SJSA1 (cell line): Measurements from ENCODE around the gene COL6A3. TPM values are rescaled to one million over a fixed set of nuclear protein-coding genes. Genes with fewer than 3 reads are reported as not detected.

Source experiments
- DNase-seq, 2 experiments: peaks; one replicate each; pipeline ENCODE4 v3.0.0-alpha.2; 2015 to 2020; ENCODE audit warnings: low spot score in 2 of 2, low read depth in 1 of 2
- H3K27ac ChIP-seq: fragments of 250-450 bp; sonication (Bioruptor Pico); 2 replicates; pipeline ENCODE4 v1.5.1; 2020; ENCODE audit warnings: mild to moderate bottlenecking, moderate library complexity
- H3K27me3 ChIP-seq: fragments of 250-450 bp; sonication (Bioruptor Pico); replicated peaks from 2 replicates; pipeline ENCODE4 v1.5.1; 2020; ENCODE audit warnings: mild to moderate bottlenecking, moderate library complexity
- H3K36me3 ChIP-seq: fragments of 250-450 bp; sonication (Bioruptor Pico); 2 replicates; pipeline ENCODE4 v1.5.1; 2020; ENCODE audit warnings: mild to moderate bottlenecking
- H3K4me1 ChIP-seq: fragments of 250-450 bp; sonication (Bioruptor Pico); replicated peaks from 2 replicates; pipeline ENCODE4 v1.6.1; 2021; ENCODE audit warnings: mild to moderate bottlenecking
- H3K4me3 ChIP-seq: fragments of 250-450 bp; sonication (Bioruptor Pico); 2 replicates; pipeline ENCODE4 v1.5.1; 2020; ENCODE audit warnings: mild to moderate bottlenecking
- H3K9me3 ChIP-seq: fragments of 250-450 bp; sonication (Bioruptor Pico); replicated peaks from 2 replicates; pipeline ENCODE4 v1.5.1; 2020; ENCODE audit warnings: mild to moderate bottlenecking
- total RNA-seq: library from RNA; depleted of rRNA; stranded (reverse); fragments of >200 nt; shearing (Covaris generic); gene quantifications from 2 replicates; pipeline ENCODE4 v1.2.3, GENCODE V29; 2014

Gene COL6A3
- total RNA-seq, 1 experiment from 2014 or later: 243 TPM

DNA sequence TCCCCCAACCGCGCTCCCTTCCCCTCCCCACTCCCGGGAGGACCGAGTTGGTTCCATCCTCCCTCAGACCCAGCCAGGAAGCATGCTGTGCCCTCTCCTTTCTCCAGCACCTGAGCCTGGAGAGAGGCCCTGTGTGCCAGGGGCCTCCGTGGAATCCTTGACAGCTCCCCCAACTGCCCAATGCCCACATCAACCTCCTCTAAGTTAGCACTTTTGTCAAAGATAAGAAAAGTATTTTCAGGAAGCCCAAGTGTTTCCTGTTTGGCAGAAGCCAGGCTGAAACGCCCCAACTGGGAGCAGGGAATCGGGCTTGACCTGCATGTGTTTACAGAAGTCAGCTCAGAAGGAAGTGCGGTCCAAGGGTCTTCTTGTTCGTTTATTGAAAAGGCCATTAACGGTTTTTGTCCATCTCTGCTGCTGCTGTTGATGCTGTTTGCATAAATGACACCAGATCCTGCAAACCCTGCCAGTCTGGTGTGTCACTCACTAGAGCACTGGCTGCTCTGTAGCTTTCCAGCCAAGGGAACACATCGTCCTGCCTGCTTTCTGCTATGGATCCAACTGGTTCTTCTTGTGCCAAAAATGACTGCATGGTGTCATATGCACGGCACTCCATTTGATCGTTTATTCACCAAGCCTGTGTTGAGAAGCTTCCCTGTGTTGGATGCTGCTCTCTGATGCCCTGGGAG, 35.4 kb upstream of the COL6A3 start:
- H3K4me3 ChIP-seq: no peak overlapping the region
- DNase-seq: no peak
- H3K9me3 ChIP-seq: no peaks in the 10 kb centered on the region
- no peaks in the 10 kb centered on the region for H3K36me3 ChIP-seq
- H3K27ac ChIP-seq: no peak overlapping the region
- no peaks in the 10 kb centered on the region for H3K27me3 ChIP-seq
- H3K4me1 ChIP-seq: peaks cover 16% of the 10 kb centered on the region

DNA sequence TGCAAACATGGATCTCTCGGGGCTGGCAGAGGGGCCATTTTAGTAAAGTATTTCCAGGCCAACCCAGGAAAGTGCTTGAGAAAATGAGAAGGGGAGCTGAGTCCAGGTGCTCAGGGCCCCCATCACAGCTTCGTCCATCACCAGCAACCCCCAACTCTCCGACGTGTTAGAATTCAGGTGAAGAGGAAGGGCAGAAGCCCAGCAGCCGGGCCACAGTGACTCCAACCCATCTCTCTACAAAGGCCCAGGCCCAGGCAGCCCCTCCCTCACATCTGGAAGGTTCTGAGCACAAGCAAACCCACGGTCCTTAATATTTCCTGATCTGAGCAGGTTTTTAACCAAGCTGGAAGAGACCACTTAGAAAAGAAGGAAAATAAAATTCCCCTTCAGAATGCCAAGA, 34.7 kb upstream of the COL6A3 start:
- Histone ChIP-seq H3K9me3 (no peaks in the 10 kb centered on the region), H3K36me3 (no peaks in the 10 kb centered on the region), H3K4me3 (no peak overlapping the region), H3K27me3 (no peaks in the 10 kb centered on the region), H3K27ac (no peak overlapping the region), H3K4me1 (peaks cover 16% of the 10 kb centered on the region)
- DNase-seq: no peak

DNA sequence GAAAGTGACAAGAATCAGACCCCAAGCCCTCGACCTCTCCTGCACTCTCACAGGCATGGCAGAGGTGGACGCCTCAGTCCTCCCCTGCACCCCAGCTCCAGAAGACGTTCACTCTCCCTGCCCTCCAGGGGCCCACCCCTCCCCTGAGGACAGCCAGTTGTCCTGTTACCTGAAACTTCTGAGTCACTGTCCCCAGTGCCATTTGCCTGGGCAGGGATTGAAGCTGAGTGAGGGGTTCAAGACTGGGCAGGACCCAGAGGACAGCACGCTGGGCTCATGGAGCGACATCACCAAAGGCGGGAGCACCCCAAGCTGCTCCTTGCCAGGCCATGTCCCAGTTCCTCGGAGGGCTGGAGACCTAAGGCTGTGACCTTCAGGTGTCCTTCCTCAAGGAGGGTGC, 34.2 kb upstream of the COL6A3 start:
- no peak for DNase-seq
- no peaks in the 10 kb centered on the region for H3K36me3 ChIP-seq
- peaks cover 16% of the 10 kb centered on the region for H3K4me1 ChIP-seq
- no peaks in the 10 kb centered on the region for H3K27me3 ChIP-seq
- no peak overlapping the region for H3K27ac ChIP-seq
- H3K4me3 ChIP-seq: no peak overlapping the region
- no peaks in the 10 kb centered on the region for H3K9me3 ChIP-seq

DNA sequence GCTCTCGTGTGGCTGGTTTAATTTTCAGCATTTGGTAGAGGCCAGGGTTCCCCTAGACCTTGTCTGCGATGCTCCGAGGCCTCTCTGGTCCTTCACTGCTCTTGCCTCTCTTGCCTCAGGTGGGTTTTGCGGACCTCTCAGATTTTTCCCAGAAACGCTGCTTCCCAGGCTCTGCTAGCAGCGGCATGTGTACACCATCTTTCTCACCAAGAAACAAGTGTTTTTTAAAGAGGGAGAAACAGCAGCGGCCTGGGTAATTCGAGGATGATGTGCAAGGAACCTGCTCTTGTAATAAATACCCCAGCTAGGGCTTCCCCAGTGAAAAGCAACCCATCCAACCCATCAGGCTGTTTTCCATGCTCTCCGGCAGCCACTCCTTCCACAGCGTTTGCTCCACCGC, 33.5 kb upstream of the COL6A3 start:
- DNase-seq: no peak
- H3K4me1 ChIP-seq: peaks cover 16% of the 10 kb centered on the region
- H3K27me3 ChIP-seq: no peaks in the 10 kb centered on the region
- no peak overlapping the region for H3K27ac ChIP-seq
- H3K36me3 ChIP-seq: no peaks in the 10 kb centered on the region
- H3K4me3 ChIP-seq: no peak overlapping the region
- H3K9me3 ChIP-seq: no peaks in the 10 kb centered on the region

DNA sequence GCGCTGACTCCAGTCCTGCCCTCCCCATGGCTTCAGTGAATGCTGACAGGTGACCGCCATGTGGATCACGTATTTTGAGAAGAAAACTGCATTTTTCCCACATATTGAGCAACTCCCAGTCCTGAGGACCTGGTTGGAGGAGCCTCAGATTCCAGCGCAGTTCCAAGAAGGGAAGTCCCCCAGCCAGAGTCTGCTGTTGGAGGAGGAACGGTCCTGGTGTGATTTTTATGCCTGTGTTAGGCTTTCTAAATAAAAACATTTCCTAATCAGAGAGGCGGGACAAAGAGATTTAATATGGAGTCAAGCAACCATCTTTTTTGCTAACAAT, 32.3 kb upstream of the COL6A3 start:
- Histone ChIP-seq H3K27ac (no peak overlapping the region), H3K9me3 (no peaks in the 10 kb centered on the region), H3K4me3 (no peak overlapping the region), H3K36me3 (no peaks in the 10 kb centered on the region), H3K4me1 (peaks cover 25% of the 10 kb centered on the region), H3K27me3 (no peaks in the 10 kb centered on the region)
- no peak for DNase-seq

DNA sequence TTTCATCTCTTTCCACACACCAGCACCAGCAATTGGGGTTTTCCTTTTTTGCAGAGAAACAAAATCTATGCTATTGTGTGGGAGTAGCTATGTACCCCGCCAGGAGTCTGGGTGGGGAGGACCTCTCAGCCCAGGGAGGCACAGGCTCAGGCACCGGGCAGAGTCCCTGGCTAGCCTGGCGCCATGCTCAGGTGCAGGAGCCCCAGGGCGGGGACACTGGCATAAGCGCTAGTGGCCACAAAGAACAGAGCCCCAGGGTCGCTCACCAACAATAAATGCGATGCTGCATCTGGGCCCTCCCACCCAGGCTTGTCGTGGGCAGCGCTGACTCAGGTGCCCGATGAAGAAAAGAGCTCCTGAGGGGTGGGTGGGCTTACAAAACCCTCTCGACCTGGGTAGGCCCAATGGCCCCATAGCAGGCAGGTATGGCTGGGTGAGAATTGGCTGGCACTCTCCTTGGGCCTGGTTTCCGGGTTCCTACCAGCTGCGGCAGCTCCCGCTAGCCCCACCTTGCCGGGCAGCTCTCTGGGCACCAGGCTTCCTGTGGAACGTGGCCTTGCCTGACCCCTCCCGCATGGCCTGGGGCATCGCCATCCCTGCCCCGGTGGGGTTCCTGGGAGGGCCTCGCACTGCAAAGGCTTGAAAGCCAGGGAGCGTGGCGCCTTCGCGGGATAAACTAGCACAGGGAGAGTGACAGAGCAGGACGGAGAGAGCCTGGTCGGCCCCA, 31.8 kb upstream of the COL6A3 start:
- no peak overlapping the region for H3K4me3 ChIP-seq
- no peak overlapping the region for H3K27ac ChIP-seq
- H3K9me3 ChIP-seq: no peaks in the 10 kb centered on the region
- no peaks in the 10 kb centered on the region for H3K36me3 ChIP-seq
- H3K4me1 ChIP-seq: peaks cover 30% of the 10 kb centered on the region
- no peak for DNase-seq
- no peaks in the 10 kb centered on the region for H3K27me3 ChIP-seq

DNA sequence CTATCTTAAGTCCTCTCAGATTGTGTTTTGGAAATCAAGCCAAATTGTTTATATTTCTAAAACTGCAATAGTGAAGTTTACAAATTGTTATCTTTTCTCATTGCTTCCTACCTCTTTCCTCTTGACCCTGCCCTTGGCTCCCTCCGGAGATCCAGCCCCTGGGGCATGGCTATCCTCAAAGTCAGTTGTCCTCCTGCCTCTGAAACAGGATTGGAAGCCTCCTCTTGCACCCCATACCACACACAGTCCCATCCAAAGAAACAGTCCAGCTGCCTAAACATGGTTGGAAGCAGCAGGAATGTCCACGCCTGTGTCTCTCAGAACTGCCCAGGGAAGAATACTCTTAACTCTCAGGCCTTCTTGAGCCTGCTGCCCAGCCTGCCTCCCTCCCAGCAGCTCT, 30.1 kb upstream of the COL6A3 start:
- no peaks in the 10 kb centered on the region for H3K36me3 ChIP-seq
- peaks cover 23% of the 10 kb centered on the region for H3K4me1 ChIP-seq
- no peaks in the 10 kb centered on the region for H3K9me3 ChIP-seq
- no peak overlapping the region for H3K4me3 ChIP-seq
- H3K27me3 ChIP-seq: no peaks in the 10 kb centered on the region
- no peak for DNase-seq
- no peak overlapping the region for H3K27ac ChIP-seq

DNA sequence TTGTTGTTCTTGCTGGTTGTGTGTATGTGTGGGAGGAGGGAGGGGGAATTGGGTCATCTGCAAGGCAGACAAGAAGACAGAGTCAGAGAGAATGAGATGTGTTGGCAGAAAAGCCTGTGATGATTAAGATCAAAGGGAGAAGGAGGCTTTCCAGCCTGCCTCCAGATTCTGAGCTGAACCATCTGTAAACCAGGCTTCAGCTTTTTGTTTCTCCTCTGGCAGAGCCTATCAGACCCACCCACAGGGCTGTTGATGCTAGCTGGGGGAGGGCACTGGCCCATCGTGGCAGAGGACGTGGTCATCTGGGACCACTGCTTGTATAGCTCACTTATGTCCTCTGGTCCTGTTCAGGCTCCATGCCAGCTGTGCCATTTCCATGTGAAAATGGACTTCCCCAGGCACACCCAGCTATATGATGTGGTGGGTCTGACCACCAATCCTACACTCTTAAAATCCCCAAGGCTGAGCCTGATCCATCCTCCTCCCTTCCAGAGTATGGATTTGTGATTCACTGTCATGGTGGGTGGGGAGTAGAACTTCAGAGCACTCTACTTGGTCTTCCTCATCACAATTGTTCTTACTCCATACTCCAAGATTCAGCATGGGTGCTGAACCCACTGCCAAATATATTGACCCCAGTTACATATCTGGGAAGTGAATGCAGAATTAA, 27.8 kb upstream of the COL6A3 start:
- Histone ChIP-seq H3K9me3 (no peaks in the 10 kb centered on the region), H3K27me3 (no peaks in the 10 kb centered on the region), H3K4me3 (no peak overlapping the region), H3K4me1 (peaks cover 18% of the 10 kb centered on the region), H3K27ac (no peak overlapping the region), H3K36me3 (no peaks in the 10 kb centered on the region)
- no peak for DNase-seq

DNA sequence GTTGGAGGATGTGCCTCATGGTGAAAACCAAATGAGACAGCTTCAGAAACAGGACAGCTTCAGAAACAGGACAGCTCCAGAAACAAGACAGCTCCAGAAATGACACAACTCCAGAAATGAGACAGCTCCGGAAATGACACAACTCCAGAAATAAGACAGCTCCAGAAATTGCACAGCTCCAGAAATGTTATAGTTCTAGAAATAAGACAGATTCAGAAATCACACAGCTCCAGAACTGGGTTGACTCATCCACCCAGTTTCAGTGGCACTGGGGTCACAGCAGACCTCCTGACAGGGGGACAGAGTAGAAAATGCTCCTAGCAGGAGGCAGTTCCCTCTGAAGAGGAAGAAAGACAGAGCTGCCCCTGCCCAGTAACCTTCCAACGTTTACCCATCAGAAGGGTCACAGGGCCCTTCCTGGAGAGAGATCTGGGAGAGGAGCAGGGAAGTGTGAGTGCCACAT, 26.9 kb upstream of the COL6A3 start:
- Histone ChIP-seq H3K36me3 (no peaks in the 10 kb centered on the region), H3K27ac (no peak overlapping the region), H3K9me3 (no peaks in the 10 kb centered on the region), H3K4me1 (peaks cover 23% of the 10 kb centered on the region), H3K27me3 (no peaks in the 10 kb centered on the region), H3K4me3 (no peak overlapping the region)
- DNase-seq: no peak

DNA sequence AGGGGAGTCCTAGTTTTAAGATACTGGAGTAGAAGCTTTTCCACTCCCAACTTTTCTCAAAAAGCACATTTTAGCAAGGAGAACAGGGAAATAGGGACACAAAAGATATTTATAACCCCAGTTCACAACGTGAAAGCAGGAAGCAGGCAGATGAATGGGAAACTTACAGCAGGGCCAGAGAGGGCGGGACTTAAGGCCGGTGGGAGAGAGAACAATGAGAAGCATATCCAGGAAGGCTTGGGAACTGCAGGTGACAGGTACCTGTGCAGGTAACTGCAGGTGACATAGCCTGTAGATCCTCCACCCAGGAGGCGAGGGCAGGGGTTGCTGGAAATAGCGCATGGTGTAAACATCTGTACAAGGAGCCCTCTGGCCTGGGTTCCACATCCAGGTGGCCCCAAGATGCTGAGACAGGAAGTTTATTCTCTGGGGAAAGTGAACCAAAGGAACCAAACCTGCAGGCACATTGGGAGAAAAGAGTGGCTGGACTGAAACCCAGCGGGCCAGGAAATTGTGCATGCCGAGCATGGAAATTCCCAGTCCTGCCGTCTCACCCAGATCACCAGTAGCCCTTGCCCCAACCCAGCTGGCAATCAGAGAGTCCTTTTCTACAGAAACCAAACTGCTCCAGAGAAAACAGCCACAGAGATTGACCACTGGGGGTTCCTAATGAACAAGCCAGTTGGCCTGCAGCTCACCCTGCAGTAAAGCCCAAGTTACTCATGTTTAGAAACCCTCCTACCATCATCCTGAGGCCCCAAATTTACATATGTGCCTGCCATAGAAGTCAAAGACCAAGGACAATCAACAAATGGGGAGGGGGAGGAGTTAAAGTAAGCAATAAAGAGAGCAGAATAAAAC, 24.3 kb upstream of the COL6A3 start:
- no peaks in the 10 kb centered on the region for H3K9me3 ChIP-seq
- H3K36me3 ChIP-seq: no peaks in the 10 kb centered on the region
- DNase-seq: no peak
- peaks cover 49% of the 10 kb centered on the region for H3K4me1 ChIP-seq
- H3K27ac ChIP-seq: no peak overlapping the region
- H3K27me3 ChIP-seq: no peaks in the 10 kb centered on the region
- H3K4me3 ChIP-seq: no peak overlapping the region

DNA sequence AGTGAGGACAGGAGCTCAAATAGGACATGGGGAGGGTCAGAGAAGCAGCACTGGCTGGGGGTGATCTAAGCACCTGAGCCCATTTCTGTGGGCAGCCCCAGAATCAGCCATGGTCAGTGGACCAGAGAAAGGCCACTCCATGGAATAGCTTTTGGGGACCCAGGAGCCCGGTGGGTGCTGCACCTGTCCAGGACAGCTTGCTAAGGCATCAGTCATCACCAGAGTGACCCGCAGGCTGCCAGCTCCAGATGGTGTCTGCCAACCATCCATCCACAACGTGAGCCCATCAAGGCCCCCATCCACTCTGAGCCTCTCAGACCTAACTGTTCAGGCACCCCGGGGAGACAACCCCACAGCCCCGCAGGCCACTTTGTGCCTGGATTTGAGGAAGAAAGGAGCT, 23.6 kb upstream of the COL6A3 start:
- DNase-seq: no peak
- Histone ChIP-seq H3K4me1 (peaks cover 56% of the 10 kb centered on the region), H3K36me3 (no peaks in the 10 kb centered on the region), H3K27me3 (no peaks in the 10 kb centered on the region), H3K9me3 (no peaks in the 10 kb centered on the region), H3K27ac (no peak overlapping the region), H3K4me3 (no peak overlapping the region)

DNA sequence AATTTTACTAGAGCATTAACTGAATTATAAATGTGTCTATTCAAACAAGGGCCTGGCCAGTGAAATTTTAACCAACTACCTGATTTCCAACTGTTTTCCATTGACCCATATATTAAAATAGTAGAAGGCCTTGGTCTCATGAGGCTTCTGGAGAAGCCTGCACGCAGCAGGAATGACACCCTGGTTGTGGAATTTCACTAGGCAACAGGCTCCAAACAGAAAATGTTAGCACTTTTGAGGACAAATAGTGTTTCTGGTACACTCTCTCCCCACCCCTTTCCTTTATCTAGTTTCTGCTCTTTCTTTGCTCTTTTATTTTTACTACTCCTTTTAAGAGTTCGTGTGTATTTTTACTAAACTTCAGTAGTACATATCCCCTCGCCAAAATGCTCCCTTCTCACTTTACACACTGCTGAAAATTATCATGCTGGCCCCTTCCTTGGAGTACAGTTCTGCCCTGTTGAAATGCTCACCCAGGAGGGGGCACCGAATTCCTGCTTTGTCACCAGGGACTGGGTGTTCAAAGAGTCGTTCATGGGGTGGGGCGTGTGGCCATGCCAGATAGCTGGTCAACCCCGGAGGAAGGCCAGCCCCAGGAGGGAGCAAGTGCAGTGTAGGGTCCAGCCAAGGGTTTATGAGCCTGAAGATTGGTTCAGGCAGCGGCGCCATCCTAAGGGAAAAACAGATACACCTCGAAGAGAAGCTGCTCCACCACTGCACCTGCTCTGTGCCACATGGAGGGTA, 22.1 kb upstream of the COL6A3 start:
- peak overlapping the region; percentile 67 for H3K27ac ChIP-seq
- no peaks in the 10 kb centered on the region for H3K9me3 ChIP-seq
- no peak overlapping the region for H3K4me3 ChIP-seq
- no peaks in the 10 kb centered on the region for H3K27me3 ChIP-seq
- no peak for DNase-seq
- H3K4me1 ChIP-seq: peaks cover 60% of the 10 kb centered on the region
- H3K36me3 ChIP-seq: no peaks in the 10 kb centered on the region

DNA sequence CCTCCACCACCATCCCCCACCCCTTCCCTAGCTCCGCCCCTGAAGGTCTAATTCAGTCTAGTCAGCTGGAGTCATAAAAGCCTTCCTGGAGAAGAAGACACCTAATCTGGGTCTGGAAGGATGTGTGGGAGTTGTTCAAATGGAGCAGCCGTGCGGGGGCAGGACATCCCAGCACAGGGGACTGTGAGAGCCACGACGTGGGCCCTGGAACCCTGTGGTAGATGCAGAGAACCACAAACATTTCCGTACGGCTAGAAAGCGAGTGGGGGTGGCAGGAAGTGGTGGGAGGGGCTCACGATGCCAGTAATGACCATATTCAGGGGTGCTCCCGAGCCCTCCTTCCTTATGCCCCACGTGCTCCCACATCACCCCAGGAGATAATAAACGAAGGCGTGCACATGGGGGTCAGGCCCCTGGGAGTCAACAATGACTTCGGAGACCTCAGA, 20.9 kb upstream of the COL6A3 start:
- Histone ChIP-seq H3K4me1 (peaks cover 59% of the 10 kb centered on the region), H3K9me3 (no peaks in the 10 kb centered on the region), H3K4me3 (no peak overlapping the region), H3K27me3 (no peaks in the 10 kb centered on the region), H3K27ac (peak overlapping the region; percentile 67; the same call in 1 of the 2 replicates), H3K36me3 (no peaks in the 10 kb centered on the region)
- DNase-seq: peak in 1 of 2 experiments; percentile 56
